Adipose tissue (tissue), 3 donors: Measurements from ENCODE around the gene C3orf22. TPM values are rescaled to one million over a fixed set of nuclear protein-coding genes. Genes with fewer than 3 reads are reported as not detected.
"Not testable (repeated sequence)": the region's sequence is repeated elsewhere in the genome, so short reads cannot be mapped to it uniquely, and the experiment has no call there.

Experiments
- H3K27ac ChIP-seq: one replicate; pipeline ENCODE4 v1.5.1; 2013; ENCODE audit warnings: low read depth, low read length
- WGBS, 3 donors: extraction: QIAGEN DNeasy Blood & Tissue Kit; methylation state at CpG; one replicate each; pipeline ENCODE4 v1.1.7; 2013; 5-methylcytosine and 5-hydroxymethylcytosine counted together
- polyA plus RNA-seq, 3 donors: library from polyadenylated mRNA; stranded (reverse); fragments of 200-250 nt; gene quantifications; one replicate each; pipeline ENCODE4 v1.2.3, GENCODE V29; 2013
- donor health status: healthy with polysubstance abuse.
- donor health status: Bipolar disorder and iron deficiency.
- donor health status: healthy.

Gene C3orf22
- polyA plus RNA-seq, 3 donors: not detected

DNA sequence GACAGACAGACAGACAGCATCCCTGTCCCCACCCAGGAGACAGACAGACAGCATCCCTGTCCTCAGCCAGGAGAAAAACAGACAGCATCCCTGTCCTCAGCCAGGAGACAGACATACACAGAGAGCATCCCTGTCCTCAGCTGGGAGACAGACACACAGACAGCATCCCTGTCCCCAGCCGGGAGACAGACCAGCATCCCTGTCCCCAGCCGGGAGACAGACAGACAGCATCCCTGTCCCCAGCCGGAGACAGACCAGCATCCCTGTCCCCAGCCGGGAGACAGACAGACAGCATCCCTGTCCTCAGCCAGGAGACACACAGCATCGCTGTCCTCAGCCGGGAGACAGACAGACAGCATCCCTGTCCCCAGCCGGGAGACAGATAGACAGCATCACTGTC lies 24.0 kb downstream of the C3orf22 start:
- 83 to 92% (median 89%) methylated on average over 7 of the region's 7 CpGs for WGBS, 3 donors
- H3K27ac ChIP-seq: not testable (repeated sequence)

DNA sequence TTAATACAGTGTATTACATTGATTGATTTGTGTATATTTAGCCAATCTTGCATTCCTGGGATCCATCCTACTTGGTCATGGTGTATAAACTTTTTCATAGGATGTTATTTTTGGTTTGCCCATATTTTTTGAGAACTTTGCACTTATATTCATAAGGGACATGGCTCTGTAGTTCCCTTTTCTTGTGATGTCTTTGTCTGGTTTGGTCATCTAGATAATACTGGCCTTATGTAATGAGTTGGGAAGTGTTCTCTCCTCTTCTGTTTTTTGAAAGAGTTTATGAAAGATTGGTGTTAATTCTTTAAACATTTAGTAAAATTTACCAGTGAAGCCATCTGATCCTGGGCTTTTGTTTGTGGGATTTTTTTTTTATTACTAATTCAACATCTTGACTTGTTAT lies 25.2 kb downstream of the C3orf22 start:
- no peak overlapping the region for H3K27ac ChIP-seq

DNA sequence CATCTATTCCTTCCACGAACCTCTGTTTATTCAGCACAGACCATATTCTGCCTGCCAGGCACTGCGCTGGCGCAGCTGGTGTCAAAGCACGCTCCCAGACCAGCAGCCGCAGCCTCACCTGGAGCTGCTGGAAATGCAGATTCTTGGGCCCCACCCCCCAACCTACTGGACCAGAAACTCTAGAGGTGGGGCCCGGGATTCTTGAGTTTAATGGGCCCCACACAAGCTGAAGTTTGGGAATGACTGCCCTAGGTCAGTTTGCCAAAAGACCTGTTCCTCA lies 27.7 kb downstream of the C3orf22 start:
- 84 to 92% (median 90%) methylated on average over 6 of the region's 6 CpGs for WGBS, 3 donors

DNA sequence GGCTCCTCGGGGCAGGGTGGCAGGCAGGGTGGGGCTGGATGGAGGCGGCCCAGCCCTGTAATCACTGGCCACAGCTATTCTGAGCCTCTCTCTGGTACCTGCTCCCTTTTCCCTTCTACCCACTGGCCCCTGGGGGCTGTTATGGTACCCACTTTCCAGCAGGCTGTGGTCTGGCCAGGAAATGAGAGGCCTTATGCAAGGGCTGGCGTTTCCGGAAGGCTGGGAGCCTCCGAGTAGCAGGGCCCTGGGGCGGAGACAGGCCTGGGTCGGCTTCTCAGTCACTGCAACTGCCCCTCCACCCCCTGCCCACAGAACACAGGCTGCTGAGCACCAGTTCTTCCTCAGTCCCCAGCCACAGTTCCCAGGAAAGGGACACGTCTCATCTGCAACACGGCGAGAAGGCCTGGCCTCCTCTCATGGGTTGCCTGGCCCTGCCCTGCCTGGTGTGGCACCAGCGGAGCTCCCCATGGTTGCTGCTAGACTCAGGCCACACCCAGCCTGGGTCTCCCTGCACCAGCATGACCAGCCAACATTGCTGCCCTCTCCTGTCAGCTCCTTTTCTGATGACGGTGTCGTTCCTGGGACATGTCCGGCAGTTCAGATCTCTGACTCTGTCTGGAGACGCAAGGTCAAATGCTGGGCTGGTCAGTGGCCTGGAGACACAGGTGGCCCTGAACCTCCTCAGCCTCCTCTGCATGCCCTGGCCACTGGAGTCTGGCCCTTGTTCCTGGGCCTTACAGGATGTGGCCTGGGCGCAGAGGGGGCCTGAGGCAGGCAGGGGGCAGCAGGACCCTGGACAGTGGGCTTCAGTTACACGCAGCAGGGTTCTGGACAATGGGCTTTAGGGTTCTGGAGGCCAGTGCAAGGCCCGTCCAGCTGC lies 28.3 kb downstream of the C3orf22 start:
- WGBS, 3 donors: 59 to 85% (median 62%) methylated on average over 18 of the region's 18 CpGs
- H3K27ac ChIP-seq: peak overlapping the region; percentile 67

More for the DNA sequence above, 27.7 kb downstream of the C3orf22 start:
- no peak overlapping the region for H3K27ac ChIP-seq

DNA sequence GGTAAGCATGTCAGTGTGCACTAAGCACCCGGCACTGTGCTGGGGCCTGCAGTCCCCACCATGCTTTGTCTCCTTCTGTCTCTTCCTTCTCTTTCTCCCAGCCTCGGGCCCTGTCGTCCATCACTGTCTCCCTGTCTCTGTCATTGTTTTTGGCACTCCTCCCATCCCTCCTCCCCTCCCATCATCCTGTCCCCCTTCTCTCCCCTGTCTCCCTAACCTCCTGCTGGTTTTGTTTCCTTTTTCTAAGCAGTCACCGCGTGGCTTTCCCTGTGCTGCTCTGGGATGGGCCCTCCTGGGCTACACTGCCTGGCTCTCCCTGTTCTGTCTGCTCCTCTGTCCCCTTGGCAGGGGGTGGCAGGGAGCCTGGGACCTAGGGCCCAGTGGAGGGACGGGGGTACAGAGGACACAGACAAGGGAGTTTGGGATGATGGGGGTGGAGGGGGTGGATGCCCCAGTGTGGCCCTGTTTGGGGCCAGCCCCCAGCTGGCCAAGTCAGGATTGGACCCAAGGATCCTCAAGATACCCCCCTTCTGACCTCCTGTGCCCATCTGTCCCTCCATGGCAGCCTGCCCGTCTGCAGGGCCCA lies 29.1 kb downstream of the C3orf22 start:
- WGBS, 3 donors: 45 to 73% (median 55%) methylated on average over 6 to 7 of the region's 7 CpGs
- peak overlapping the region; percentile 67 for H3K27ac ChIP-seq

DNA sequence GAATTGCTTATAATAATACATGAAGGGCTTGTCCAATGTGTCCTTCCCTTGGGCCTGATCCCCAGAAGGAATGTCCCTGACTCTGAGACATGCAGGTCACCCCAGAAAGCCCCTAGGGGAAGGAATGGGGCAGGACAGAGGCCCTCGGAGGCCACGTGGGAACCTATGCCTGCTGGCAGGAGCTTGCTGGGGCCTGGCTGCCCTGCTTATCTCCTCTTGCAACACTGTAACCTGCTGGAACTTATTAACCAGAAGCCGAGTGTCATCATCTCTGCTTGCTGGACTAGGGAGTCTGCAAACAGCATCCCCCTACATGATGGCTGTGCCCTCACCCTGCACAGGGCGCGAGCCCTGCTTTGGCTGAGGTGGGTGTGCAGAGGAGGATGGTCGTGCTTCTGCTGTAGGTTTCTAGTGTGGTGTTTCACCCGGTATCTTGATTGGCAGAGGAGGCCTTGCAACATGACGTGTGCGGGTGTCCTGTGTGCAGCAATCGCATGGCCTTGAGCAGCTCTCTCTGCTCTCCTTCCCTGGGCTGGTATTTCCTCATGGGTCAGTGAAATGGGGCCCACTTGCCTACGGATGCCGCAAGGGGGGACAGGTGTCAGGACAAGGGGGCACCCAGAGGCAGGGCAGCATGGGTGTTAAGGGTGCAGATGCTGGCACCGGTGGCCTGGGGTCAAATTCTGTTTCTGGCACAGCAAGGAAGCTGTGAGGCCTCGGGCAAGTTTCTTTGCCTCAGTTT lies 29.8 kb downstream of the C3orf22 start:
- 37 to 59% (median 57%) methylated on average over 14 of the region's 14 CpGs for WGBS, 3 donors
- H3K27ac ChIP-seq: no peak overlapping the region

DNA sequence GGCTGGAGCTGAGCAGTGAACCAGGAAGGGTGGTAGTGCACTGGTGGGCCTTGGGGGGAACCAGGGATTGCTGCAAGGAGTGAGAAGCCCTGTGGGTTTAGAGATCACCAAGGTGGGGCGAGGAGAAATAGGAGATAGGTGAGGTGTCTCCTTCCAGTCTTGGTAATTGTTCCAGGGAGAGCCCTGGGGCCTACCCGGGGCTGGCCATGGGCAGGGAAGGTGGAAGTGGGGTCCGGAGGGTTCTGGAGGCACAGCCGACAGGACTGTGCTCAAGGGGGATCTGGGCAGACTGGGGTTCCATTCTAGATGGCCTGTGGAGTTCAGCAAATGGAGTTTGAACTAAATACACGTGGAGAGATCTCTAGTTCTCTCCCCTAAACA lies 30.3 kb downstream of the C3orf22 start:
- no peak overlapping the region for H3K27ac ChIP-seq
- WGBS, 3 donors: 74 to 89% (median 82%) methylated on average over 5 of the region's 5 CpGs

DNA sequence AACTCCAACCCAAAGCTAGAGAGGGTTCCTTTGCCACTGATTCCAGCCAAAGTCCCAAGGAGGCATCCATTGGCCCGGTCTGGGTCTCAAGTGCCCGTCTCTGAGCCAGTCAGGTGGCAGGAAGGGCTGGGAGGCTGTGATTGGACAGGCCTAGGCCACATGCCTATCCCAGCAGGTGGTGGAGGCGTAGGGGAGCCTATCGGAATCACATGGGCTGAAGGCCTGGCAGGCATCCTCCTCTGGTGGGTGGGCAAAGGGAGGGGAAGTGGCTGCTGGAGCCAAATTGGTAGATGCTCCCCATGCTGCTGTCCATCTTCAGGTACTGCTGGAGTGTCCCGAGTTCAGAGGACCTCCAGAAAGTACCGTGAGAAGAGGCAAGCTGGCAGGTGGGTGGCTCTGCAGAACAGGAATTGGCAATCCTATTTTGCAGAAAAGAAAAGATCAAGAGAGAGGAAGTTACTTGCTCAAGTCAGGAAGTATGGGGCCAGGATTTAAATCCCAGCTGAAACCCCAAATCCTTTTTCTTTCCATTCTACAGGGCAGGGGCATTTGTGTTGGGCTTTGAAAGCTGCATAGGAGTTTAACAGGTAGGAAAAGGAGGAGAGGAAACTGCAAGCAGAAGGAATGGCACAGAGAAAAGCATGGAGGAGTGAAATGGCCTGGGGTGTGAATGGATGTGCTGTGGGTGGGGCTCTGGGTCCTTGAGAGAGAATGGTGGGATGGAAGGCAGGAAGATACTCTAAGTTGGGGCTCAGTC lies 31.1 kb downstream of the C3orf22 start:
- no peak overlapping the region for H3K27ac ChIP-seq
- WGBS, 3 donors: 61 to 87% (median 69%) methylated on average over 6 of the region's 6 CpGs

DNA sequence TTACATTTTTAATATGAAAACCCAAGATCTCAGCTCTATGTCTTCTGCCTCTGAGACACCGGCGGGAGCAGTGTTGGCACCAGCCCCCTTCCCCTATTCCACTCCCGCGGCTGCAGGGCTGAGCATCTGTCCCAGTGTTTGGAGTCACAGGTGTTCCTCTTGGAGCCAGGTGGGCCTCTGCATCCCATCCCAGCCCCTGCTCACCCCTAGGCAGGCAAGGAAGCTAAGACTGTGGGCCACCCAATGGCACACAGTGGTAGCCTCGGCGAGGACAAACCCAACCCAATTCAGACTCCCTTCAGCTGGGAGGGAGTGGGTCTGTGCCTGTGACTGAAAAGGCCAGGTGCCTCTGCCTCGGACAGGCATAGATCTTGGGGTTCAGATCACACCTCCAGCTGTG lies 31.7 kb downstream of the C3orf22 start:
- WGBS, 3 donors: 81 to 98% (median 91%) methylated on average over 7 of the region's 7 CpGs
- no peak overlapping the region for H3K27ac ChIP-seq

DNA sequence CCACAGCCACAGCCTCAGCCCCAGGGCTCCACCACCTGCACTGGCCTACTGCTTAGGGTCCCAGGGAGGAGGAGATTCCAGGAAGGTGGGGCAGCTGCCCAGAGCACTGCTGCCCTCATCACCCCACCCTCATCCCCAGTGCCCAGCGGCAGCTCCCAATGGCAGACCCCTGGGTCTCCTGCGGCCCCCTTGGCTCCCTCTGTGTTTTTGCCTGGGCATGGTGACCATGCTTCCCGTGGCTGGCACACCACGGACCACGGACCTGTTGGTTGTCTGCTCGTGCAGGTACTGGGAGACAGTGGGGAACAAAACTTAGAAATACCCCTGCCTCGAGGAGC lies 32.1 kb downstream of the C3orf22 start:
- 81 to 95% (median 87%) methylated on average over 7 of the region's 7 CpGs for WGBS, 3 donors
- H3K27ac ChIP-seq: no peak overlapping the region

DNA sequence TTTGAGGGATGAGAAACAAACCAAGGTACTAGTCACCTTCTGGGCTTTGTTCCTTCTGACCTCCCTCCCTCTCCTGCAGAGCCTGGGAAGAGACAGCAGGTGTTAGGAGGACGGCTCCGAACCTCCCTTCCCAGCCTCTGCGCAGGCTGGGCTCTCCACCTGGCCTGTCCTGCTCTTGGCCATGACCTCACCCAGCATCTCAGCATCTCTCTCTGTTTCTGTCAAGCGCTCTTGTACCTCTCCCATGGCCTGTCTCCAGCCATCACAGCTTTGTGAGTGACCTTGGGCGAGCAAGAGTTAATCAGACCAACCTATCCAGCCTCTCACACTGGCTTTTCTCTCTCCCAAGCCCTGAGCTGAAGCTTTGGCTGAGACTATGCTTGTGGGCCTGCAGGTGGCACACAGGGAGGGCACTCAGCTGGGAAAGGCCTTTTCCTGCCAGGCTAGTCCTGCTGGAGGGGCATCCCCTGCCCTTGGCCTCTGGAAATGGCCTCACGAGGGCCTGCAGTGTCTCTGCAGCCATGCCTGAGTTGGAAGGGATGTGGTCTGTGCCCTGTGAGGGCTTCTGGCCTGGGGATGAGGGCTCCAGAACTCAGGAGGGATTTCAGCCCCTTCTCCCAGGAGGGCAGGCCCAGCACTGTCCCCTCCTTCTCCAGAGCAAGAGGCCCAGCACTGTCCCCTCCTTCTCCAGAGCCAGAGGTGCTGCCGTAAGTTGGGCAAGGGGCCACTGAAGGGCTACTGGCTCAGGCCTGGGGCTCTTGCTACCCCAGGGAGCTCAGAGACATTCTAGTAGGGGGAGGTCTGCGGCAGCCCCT lies 32.7 kb downstream of the C3orf22 start:
- no peak overlapping the region for H3K27ac ChIP-seq
- 88 to 93% (median 93%) methylated on average over 8 of the region's 8 CpGs for WGBS, 3 donors

DNA sequence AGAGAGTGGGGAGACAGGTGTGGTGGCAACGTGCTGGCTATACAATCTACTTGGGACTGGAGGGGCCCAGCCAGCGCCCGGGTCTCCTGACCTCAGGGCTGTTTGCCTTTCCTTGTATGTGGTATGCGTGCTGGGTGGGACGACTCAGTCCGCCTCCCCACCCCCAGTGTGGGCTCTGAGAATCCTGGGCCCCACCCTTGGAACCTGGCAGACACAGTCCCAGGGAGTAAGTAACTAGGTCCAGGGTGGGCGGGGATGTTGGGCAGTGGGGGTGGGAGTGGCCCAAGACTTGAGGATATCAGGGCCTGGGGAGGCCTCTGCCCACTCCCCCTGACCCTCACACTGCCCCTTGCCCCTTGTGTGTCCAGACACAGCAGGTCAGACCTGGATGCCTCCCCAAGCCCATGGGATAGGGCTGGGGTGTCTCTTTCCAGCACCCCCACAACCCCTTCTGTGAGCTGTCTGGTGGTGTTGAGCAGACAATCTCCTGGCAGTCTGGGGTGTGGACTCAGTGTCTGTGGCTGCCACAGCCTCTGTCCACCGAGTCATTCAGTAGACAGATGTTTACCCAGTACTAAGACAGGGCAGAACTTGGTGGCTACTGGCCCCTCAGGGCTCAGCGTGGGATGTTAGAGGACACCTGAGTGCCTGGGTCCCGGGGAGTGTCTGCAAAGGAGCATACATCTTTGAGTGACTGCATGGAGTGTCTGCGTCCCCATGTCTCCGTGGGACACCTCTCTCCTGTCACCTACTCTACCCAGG lies 33.5 kb downstream of the C3orf22 start:
- H3K27ac ChIP-seq: no peak overlapping the region
- whole genome bisulfite sequencing, 3 donors: 72 to 85% (median 83%) methylated on average over 12 of the region's 12 CpGs

DNA sequence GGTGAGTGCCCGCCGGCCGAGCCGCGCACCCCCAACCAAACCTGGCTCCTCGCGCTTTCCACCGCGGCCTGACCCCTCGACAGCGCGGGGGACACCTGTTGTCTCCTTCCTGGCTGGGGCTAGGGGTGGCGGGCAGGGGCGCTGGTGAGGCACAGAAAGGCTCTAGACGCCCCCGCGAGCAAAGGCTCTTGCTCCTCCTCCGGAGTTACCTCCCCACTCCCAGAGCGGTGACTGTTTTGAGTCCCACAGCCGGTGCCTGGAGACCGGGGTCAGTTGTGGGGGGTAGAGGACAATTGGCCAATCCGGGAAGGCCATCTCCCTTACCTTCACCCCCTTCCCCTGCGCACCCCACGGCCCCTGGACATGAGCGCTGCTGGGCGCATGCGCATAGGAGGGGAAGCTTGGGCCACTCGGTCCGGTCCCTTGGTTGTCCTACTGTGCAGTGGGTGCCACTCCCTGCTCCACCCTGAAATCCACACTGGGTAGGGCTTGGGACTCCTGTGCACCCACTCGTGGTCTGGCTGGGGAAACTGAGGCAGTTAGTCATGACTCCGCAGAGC lies 34.2 kb downstream of the C3orf22 start:
- 8 to 11% (median 8%) methylated on average over 26 to 31 of the region's 31 CpGs for WGBS, 3 donors
- no peak overlapping the region for H3K27ac ChIP-seq

DNA sequence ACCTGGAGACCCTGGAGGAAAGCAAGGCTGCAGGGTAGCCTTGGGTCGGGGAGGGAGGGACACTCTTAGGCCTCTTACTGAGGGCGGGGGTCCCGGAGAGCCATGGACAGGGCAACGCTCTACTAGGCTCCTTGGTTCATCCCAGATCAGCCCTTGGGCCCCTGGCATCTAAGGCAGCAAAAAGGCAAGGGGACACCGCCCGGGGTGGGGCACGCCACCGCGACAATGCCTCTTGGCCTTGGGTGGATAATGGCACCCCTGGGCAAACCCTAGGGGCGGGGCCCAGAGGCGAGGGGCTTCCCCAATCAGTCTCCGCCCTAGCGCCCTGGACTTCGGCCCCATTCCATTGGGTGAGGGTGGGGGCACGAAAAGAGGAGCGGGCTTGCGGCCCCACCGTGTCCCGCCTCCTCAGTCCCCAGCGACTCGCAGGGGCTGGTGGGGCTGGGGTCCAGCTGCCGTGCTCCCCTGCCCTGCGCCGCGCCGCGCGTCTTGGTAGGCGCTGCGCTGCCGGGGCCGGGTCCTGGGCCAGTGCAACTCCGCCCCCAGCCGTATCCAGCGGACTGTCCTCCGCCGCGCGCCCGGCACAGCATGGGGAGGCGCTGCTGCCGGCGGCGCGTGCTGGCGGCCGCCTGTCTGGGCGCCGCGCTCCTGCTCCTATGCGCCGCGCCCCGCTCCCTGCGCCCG lies 34.8 kb downstream of the C3orf22 start, which contains the start of gene CHST13:
CHST13 (plus strand) TSS at position 411 of the 684 bp plus-strand sequence; CDS start at position 589, 178 bp downstream.
- WGBS, 3 donors: 5 to 6% (median 6%) methylated on average over 42 to 56 of the region's 56 CpGs
- H3K27ac ChIP-seq: no peak within 1 kb of the TSS

DNA sequence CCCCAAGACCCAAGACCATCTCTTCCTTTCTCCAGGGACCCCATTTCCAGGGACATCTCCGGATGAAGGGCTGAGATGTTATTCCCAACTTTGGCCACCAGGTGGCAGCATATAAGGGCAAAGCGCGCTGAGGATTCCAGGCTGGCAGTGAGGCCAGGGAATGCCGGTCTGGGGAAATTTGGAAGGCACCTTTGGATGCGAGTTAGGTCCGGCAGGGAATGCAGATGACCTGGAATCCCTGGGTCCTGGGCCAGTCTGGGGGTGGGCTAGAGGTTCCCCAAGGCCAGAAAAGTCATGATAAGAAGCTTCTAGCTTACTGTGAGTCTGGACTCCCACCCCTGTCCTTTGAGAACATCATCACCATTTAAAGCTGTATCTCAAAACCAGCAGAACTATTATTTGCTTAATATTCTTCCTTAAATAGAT lies 36.4 kb downstream of the C3orf22 start:
- H3K27ac ChIP-seq: no peak overlapping the region
- 1 to 3% (median 2%) methylated on average over 6 of the region's 6 CpGs for WGBS, 3 donors

DNA sequence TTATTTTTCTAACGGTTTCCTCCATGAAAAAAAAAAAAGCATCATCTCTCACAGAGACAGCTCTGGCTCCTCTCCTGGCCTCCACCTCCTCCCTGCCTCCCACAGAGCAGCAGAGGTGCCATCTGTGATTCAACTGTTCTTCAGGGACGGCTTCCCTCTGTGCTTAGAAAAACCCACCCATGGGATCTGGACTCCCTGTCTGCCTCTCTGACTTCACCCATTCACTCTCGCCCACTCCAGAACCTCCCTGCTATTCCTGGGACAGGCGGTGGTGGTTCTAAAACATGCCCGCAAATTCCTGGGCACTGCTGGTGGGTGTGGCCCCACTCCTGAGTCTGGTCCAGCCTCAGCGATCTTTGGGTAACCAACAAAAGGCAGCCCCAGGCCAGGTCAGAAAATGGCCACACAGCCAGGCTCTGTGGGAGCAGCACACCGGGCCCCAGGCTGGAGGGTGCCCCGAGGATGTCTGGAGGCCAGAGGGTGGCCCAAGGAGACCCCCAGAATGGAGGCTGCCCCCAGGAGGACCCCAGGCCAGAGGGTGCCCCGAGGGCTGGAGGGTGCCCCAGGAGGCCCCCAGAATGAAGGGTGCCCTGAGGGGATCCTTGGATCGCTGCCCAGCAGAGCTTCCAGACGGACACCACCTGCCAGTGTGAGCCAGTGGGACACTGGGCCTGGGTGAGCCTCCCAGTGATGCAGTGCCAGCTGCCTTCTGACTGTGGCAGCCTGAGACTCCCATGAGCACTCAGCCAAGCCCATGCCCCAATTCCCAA lies 37.4 kb downstream of the C3orf22 start:
- no peak overlapping the region for H3K27ac ChIP-seq
- 71 to 78% (median 76%) methylated on average over 11 of the region's 11 CpGs for WGBS, 3 donors
